GM12873 (cell line): ENCODE measurements around the gene NSD1.

ENCODE experiments used
- CTCF ChIP-seq: IDR thresholded peaks from 2 replicates; pipeline ENCODE4 v1.5.1; 2012; ENCODE audit warnings: low read depth, mild to moderate bottlenecking, moderate library complexity, low read length, control low read depth; ENCODE audit not compliant: insufficient read depth; ENCODE audit errors: missing control alignments

The NSD1 gene

GRCh38 chr5:177231479-177232250, 98.1 kb downstream of the NSD1 start:
- no peak for TF ChIP-seq CTCF

- no peak for TF ChIP-seq CTCF
These were observed 98.8 kb downstream of the NSD1 start for GRCh38 chr5:177232358-177232757.

- no peak for TF ChIP-seq CTCF
These were observed 99.2 kb downstream of the NSD1 start for GRCh38 chr5:177232761-177233160.

GRCh38 chr5:177233206-177233605, 99.6 kb downstream of the NSD1 start:
- no peak for TF ChIP-seq CTCF

GRCh38 chr5:177233802-177234201, 100.2 kb downstream of the NSD1 start:
- TF ChIP-seq CTCF = no peak

- TF ChIP-seq CTCF = no peak
These were observed 101.3 kb downstream of the NSD1 start for GRCh38 chr5:177234841-177235240.

- no peak for TF ChIP-seq CTCF
These were observed 108.2 kb downstream of the NSD1 start for GRCh38 chr5:177241768-177242167.

- TF ChIP-seq CTCF = no peak
These were observed 108.7 kb downstream of the NSD1 start for GRCh38 chr5:177242304-177242703.
